HG03025 (cell line): ENCODE measurements around the gene AFF1.

Experiments
- ATAC-seq: cut with Tn5 transposase; IDR thresholded peaks from one replicate; pipeline ENCODE4 v1.9.1; 2021; ENCODE audit warnings: mild to moderate bottlenecking, moderate library complexity; ENCODE audit not compliant: unreplicated experiment, low FRiP score

Gene AFF1

DNA sequence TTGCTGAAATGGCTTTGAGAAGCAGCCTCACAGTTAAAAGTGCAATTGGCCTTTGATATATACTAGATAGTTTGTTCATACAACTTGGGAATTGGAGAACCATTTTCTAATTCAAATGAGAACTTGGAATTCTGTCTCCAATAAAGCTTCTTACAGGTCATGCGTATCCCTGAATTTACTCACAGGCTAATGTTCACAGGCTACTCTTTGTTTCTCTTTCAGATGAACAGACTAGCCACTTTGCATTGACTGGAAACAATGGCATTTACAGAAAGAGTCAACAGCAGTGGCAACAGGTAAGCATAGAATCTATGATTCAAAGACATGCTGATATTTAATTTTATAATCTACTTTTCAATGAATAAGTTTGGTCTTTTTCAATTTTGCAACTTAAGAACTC, 13.5 kb downstream of the AFF1 start:
- ATAC-seq, result no peak

DNA sequence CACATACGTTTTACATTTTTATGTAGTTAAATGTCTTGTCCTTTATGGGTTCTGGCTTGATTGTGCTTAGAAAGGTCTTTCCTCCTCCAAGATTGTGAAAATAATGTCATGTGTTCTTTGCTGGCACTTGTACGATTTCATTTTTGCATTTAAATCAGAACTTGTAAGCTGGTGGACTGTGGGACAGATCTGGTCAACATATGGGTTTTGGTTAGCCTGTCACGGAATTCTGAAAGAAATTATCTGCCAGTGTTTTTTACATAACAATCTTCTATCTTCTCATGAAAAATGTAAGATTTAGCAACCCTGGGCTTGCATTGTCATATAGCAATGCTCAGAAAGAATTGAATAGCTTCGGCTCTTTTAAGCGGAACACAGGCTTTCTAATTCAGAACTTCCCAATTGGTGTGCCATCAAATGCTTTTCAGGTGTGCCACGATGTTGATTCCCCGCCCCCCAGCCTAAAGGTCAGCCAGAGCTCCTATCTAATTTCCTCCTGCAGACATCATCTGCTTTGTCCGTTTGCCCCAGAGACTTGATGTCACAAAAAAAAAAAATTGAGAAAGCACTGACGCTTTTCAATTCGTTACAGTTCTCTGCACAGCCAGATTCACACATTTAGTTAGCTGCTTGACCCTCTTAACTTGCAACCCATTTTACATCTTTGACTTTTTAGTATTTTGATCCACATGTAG, 16.2 kb downstream of the AFF1 start:
- no peak for ATAC-seq

DNA sequence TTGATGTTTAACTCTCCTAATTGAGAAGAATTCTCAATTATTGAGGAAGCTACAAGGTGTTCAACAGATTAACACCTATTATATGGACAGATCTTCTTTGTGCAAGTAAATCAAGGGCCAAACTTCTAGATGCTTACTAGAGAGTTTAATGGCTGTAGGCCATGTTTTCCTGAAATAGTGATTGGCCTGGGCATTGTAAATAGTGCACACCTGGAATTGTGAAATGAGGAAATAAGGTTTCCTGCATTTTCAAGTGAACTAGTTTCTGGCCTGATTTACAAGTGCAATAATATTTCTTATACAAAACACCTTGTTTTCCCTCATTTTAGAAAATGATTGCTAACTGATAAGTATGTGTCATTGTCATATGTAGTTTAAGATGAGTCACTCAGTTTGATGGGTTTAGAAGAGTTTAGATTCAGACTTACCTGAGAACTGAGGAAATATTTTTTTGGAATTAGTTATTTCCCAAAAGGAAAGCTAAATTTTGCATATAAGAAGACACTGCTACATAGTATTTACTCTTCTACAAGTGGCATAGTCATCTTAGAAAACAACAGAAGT, 21.2 kb downstream of the AFF1 start:
- no peak for ATAC-seq

DNA sequence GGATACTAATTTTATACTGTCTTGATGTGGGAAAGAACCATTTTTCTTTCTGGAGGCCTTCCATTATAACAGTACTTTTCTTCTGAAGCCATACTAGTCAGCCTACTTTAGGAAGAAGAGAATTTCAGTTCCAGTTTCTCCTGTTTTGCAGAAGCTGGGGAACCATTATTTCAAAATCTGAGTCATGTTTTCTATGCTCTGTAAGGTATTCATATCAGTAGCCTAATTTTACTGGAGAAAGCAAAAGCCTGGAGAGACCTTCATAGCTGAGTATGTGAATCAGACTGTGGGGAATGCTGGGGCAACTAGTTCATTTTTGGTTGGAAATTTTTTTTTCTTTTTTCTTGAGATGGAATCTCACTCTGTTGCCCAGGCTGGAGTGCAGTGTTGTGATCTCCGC, 22.4 kb downstream of the AFF1 start:
- peak; percentile 49 for ATAC-seq

DNA sequence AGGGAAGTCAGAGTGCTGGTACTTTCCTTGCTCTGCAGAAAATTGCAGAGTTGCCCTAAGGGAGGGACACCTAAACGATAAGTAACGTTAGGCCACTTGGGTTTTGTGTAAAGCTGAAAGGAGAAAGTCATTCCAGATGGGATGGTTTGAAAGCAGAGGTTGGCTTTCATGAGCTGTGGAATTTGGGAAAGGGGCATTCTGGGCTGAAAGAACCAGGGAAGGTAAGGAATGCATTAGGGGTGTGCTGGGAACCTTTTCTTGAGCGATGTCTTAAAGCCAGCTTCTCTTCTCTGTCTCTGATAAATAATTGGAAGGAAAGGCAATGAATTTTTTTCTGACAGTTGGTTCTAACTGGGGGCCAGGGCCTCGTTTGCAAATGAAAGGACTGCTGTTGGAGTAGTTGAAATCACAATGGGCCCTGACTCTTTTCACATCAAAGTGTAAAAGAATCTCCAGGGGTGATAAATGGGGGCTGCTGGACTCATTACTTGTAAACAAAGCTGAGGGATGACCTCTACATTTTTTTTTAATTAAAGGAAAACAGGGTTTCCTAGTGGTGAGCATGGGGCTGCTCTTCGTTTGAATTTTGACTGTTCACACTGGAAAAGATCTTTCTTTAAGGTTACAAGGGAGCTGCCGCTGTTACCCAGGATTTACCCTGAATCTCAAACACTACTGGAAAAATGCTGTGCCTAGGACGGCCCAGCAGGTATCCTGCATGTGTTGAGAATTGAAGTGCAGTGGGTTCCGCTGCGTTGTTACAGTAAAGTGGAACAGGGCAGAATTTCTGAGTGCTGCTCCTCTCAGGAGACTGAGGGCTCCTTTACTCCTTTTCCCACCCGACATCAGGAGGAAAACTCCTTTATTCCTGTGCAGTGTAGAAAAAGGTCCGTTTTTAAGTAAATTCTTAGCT, 25.0 kb downstream of the AFF1 start:
- no peak for ATAC-seq

DNA sequence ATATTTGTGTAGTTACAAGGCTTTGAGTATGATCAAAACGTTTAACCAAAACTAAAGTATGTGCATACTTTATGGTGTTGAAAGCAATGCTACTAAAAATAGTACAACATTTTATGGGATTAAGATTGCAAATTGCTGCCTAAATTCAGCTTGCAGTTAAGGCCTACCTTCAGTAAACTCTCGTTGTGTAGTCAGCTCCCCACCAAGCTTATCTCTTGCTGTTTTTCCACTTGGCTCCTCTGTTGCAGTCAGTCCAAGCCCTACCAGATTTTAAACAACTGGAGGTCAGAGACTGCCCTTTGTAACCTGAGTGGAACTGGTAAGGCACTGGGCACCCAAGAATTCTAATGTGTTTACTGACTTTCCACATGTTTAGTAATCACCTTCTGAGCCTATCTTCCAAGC, 25.7 kb downstream of the AFF1 start:
- ATAC-seq, result no peak

DNA sequence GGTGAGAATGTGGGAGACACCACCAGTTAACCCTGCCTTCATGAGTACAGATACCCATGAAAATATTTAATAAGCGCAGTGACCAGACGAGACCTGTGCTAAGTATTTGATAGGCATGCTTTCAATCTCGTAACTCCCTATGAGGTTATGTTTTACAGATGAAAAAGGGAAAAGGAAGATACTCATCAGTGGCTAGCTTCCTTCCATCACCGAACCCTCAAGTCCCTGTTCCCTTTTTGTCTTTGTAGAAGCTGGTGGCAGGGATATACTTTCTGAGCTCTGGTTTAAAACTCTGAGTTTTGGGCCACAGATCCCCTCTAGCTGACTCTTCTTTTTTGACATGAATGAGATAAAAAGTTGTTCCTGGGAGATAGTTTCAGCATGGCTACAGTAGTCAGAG, 26.3 kb downstream of the AFF1 start:
- no peak for ATAC-seq

DNA sequence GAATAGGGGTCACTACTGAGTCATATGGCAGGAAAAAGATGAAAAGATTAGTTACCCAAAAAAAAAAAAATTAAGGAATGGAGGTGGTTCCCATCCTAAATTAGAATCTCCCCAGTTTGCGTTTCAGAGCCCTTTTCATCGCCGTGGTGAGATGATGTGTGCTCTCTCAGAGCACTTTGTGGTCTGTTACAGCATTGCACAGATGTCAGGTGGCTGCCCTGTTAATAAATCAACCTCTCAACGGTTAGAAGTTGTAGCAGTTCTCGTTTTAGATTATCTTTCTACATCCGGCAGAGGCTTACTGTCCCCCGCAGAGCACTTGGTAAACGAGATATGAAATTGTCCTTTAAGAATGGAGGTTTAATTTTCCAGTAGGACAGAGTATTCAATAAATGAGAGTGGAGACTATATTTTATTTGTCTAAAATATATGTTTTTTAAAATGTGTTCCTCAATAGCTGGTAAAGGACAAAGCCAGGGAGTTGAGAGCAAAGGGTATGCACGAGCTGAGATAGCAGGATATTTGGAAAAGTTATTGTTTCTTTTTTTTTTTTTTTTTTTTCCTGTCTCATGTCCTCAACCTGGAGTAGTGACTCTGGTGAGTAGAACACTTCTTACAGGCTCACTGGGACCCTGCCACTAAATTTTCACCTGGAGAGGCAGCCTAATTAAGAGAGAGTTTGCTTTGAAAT, 26.9 kb downstream of the AFF1 start:
- peak; percentile 89 for ATAC-seq

DNA sequence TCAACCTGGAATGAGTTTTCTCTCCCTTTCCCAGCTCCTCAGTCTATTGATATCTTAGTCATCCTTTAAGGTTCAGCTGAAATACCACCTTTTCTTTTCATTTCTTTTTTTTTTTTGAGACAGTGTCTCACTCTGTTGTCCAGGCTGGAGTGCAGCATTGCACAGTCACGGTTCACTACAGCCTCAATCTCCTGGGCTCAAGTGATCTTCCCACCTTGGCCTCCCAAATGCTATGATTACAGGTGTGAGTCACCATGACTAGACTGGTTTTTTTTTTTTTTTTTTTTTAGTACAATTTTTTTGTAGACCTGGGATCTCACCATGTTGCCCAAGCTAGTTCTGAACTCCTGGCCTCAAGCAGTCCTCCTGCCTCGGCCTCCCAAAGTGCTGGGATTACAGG, 28.9 kb downstream of the AFF1 start:
- no peak for ATAC-seq

DNA sequence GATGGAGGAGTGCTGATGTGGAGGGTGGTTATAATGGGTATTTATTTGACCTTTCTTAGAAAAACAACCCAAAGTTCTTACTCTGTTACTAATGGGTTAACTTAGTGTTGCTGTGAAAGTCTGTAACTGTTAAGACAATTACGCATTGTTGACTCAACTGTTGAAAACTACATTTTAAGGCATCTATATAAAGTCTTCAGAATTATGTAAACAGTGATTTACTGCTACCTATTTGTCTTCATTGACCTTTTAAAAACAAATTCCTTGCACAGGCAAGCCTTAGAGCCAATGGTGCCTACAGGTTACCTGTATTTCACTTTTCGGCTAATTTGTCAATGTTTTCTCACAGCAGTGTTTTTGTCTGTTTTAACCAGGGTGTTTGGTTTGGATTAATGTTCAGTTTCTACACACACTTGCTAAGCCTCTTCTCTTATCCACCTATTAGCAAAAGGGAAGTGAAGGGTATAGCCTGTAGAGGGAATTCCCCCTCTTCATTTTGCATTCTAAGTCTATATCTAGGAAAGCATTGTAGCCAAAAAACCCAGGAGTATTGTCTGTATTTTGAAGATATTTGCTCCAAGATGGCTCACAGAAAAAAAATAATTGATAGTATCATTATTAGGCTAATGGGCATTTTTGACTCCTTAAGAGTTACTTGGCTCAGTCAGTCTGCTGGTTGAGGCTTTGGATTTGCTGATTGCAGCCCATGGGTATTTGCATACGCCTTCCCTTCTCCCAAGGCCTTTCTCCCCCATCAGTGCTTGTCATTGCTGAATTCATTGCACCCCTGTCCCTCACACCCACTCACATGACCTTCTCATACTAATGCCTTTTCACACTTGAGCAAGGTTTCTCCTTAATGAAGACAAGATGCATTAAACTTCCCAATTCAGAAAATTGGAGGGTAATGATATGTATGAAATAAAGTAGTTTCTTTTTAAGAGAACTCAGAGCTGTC, 30.5 kb downstream of the AFF1 start:
- peak; percentile 44 for ATAC-seq

DNA sequence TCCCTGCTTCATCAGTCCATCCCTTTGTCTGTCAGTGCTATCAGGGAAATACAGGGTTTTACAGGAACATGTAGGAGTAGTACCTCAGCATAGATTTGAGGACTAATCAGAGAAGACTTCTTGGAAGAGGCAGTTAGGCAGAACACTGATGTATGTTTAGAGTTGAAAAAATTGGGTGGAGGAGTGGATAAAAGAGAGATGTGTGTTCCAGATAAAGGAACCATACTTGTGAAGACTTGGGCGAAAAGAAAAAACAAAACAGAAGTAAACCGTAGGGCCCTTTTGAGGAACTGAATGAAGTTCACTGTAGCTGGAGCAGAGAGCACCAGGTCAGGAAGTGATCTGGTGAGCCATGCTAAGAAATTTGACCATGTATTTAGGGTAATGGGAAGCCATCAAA, 32.3 kb downstream of the AFF1 start:
- ATAC-seq, result no peak

DNA sequence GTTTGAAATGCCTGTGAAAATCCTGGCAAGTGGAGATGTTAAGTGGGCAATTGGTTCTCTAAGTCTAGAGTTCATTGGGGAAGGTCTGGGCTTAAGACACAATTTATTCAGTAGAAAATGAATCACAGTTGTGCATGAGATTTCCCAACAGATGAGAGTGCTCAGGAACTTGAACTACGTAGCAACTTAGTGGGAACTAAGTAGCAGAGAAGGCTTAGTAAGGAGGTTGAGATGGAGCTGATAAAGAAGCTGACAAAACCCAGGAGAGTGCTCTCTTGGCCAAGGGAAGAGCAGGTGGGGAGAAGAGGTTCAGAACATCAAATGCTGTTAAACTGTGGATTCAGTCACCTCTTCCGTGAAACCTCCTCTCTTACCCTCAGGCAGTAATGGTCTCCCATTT, 33.0 kb downstream of the AFF1 start:
- ATAC-seq, result no peak

DNA sequence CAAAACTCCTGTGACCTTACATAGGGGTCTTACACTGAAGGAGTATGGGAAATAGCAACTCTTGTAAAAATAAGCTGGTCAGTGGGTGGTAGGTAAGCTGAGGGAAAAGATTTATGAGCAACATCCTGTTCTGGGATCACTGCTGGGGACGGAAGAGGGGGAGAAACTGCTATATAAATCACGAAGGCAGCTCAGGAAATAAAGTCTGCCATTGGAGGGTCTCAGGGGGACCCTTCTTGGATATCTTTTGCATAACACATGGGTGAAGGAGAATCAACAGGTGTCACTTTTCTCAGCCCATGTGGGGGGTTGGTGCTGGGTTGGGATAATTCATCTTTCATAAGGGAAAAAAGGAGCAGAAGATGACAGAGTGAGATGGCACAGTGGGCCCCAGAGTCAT, 33.7 kb downstream of the AFF1 start:
- ATAC-seq, result no peak

DNA sequence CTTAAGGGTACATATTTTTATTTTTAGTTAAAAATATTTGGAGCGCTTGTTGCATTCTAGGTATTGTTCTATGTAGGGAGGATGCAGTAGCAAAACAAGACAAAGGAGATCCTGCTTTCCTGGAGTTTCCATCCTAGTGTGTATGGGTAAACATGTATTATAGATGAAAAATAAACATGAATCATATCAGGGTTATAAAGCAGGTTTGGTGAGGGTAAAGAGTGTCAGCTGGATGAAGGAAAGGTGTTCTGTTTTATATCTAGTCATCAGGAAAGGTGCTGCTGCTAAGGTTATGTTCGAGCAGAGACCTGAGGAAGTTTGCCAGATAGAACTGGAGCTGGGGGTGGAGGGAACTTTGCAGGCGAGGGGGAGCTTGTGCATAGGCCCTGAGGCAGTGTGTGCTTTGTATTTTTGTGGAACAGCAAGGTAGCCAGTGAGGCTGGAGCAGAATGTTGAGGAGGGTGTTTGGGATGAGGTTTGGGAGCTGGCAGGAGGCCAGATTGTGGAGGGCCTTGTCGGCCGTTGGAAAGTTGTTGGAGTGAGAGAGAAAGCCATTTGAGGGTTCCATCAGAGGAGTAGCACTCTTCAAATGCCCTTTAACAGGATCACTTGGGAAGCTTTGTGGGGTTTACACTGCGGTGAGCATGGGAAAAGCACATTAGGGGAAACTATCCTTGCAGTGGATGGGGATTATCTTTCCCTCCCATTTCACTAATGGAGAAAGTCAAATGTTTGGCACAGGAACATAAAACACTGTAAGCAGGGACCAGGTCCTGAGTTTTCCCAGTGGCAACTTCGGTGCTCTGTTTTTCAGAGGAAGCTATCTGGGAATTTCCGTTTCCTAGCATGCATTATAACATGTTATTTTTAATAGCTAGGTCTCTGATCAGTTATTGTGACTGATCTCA, 35.9 kb downstream of the AFF1 start:
- no peak for ATAC-seq

DNA sequence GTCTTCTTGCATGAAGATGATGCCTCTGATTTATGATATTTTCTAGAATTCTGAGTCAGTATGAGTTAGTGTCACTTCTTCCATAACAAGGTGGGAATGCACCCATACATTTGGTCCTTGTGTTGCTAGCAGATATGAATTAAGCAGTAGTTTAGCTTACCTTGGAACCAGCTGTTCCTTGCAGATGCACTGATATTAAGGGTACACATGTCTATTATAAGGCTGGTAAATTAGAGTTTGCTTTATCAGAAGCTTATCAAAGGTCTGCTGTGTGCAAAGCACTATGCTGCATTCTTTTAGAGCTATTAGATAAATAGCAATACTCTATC, 36.5 kb downstream of the AFF1 start:
- ATAC-seq, result no peak

DNA sequence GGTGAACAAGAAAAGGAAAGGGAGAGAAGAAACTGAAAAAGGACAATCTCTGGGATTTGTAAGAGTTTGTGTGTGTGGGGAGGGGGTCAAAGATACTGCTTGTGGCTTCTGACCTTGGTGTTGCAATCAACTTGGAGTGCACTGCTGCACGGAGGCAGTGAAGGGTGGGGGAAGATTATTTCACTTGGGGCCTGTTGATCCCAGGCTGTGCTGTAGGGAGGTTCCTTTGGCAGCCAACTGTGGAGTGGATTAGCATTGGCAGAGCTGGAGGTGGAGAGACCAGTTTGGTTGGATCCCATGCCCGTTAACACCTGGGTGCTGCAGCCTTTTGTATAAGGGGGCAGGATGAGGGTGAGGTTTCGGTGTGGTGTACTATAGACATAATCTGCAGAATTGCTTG, 38.2 kb downstream of the AFF1 start:
- no peak for ATAC-seq

DNA sequence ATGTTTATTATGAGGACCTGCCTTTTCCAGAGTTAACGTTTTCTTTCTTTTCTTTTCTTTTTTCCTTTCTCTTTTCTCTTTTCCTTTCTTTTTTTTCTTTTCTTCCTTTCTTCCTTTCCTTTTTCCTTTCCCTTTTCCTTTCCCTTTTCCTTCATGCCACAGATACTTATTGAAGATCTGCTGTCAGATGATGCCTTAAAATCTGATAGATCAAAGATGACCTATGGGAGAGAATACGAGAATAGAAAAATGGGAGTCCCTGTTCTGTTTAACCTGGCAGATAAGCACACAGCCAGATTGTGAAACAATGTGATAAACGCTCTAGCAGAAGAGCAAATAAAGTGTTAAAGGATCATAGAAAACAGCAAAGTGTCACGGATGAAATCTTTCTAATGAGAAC, 38.9 kb downstream of the AFF1 start:
- no peak for ATAC-seq

DNA sequence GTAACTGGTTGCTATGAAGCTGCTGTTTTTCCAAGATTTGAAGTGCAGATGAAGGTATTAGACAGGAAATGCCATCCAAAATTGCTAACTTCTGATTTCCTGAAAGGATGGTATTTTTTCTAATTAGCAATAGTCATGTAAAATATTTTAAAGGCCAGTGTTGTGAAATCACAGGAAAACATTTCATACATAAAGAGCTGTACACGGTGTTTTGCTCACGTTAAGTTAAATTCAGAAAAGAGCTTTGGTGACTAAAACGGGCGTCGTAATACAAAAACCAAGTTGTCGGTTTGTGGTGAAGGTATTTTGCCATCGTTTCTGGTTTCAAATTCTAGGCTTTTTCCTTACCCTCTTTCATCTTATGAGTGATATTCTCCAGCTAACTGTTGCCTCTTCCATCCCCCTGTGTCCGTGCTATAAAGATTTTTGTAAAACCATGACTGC, 39.8 kb downstream of the AFF1 start:
- no peak for ATAC-seq

DNA sequence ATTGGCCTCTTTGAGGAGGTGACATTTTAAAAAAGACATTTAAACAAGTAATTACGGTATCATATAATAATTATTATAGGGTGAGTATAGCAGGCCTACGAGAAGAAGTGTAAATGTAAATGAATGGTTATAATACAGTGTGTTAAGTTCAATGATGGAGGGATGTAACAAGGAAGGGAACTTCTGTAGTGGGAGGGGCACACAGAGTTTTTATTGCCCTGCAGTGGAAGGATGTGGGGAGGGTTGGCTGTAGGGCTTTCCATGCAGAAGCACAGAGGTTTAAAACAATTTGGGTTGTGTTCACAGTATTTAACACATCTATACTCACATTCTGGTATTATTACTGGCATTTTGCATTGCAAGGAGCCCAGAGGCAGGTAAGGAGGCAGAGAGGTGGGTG, 41.1 kb downstream of the AFF1 start:
- ATAC-seq, result no peak
